ENCODE measurements around the gene CACNA1C.
A peak's percentile ranks its signal among the peaks of the same experiment; 100 is the strongest.

Gene CACNA1C

GRCh38 chr12:2366711-2367110 lies 313.9 kb downstream of the CACNA1C start:
- peak in 2 of 3 donors; percentile 68 to 79 for DNase-seq
- WGBS (ENCODE audit: insufficient coverage) = 40% methylated on average over 1 of the region's 3 CpGs
- Histone ChIP-seq H3K27ac (ENCODE audit: insufficient read depth in 1 of 2, low read depth in 1 of 2, low read length in 2 of 2, poor library complexity in 1 of 2, severe bottlenecking in 2 of 2) (no peak overlapping the region), H3K4me3 (ENCODE audit: control insufficient read depth in 1 of 7, extremely low read depth in 1 of 7, insufficient read depth in 4 of 7, low read depth in 2 of 7, low read length in 6 of 7) (no peak overlapping the region), H3K9me3 (ENCODE audit: control extremely low read depth in 1 of 5, control insufficient read depth in 4 of 5, insufficient read depth in 2 of 5, low read depth in 1 of 5, low read length in 4 of 5) (peaks cover 0 to 5% (median 0%) of the 10 kb centered on the region in 5 experiments), H3K36me3 (ENCODE audit: control insufficient read depth in 4 of 4, insufficient read depth in 4 of 4, low read length in 3 of 4) (no peaks in the 10 kb centered on the region), H3K27me3 (replicated peaks in 2 of 5; ENCODE audit: control insufficient read depth in 4 of 5, insufficient read depth in 5 of 5, low read length in 4 of 5) (no peaks in the 10 kb centered on the region), H3K4me1 (ENCODE audit: control extremely low read depth in 1 of 4, control insufficient read depth in 4 of 4, insufficient read depth in 4 of 4, low read length in 3 of 4) (peaks cover 6 to 41% (median 23%) of the 10 kb centered on the region in 4 experiments)
- POLR2A ChIA-PET = no interaction called here
- CTCF ChIA-PET = no interaction called here

GRCh38 chr12:2372178-2372577 lies 319.4 kb downstream of the CACNA1C start:
- Histone ChIP-seq H3K9me3 (ENCODE audit: control extremely low read depth in 1 of 5, control insufficient read depth in 4 of 5, insufficient read depth in 2 of 5, low read depth in 1 of 5, low read length in 4 of 5) (no peaks in the 10 kb centered on the region), H3K27ac (ENCODE audit: insufficient read depth in 1 of 2, low read depth in 1 of 2, low read length in 2 of 2, poor library complexity in 1 of 2, severe bottlenecking in 2 of 2) (no peak overlapping the region), H3K36me3 (ENCODE audit: control insufficient read depth in 4 of 4, insufficient read depth in 4 of 4, low read length in 3 of 4) (no peaks in the 10 kb centered on the region), H3K4me3 (ENCODE audit: control insufficient read depth in 1 of 7, extremely low read depth in 1 of 7, insufficient read depth in 4 of 7, low read depth in 2 of 7, low read length in 6 of 7) (no peak overlapping the region), H3K27me3 (replicated peaks in 2 of 5; ENCODE audit: control insufficient read depth in 4 of 5, insufficient read depth in 5 of 5, low read length in 4 of 5) (no peaks in the 10 kb centered on the region), H3K4me1 (ENCODE audit: control extremely low read depth in 1 of 4, control insufficient read depth in 4 of 4, insufficient read depth in 4 of 4, low read length in 3 of 4) (no peaks in the 10 kb centered on the region)
- POLR2A ChIA-PET = no interaction called here
- CTCF ChIA-PET = interaction anchor here (1.5 to 1.6 kb wide), 2 partner anchors 15 to 134 kb away, joined by 3 read pairs; no protein-coding TSS in a partner anchor
- DNase-seq = no peak
- 94% methylated on average over 6 of the region's 6 CpGs for WGBS (ENCODE audit: insufficient coverage)

GRCh38 chr12:2372735-2373134 lies 319.9 kb downstream of the CACNA1C start:
- no peak overlapping the region for H3K4me3 ChIP-seq (ENCODE audit: control insufficient read depth in 1 of 7, extremely low read depth in 1 of 7, insufficient read depth in 4 of 7, low read depth in 2 of 7, low read length in 6 of 7)
- H3K27ac ChIP-seq (ENCODE audit: insufficient read depth in 1 of 2, low read depth in 1 of 2, low read length in 2 of 2, poor library complexity in 1 of 2, severe bottlenecking in 2 of 2) = no peak overlapping the region
- no peak for DNase-seq
- POLR2A ChIA-PET = no interaction called here
- H3K9me3 ChIP-seq (ENCODE audit: control extremely low read depth in 1 of 5, control insufficient read depth in 4 of 5, insufficient read depth in 2 of 5, low read depth in 1 of 5, low read length in 4 of 5) = no peaks in the 10 kb centered on the region
- CTCF ChIA-PET = interaction anchor here (1.6 kb wide), 1 partner anchor 14 kb away, joined by 3 read pairs; no protein-coding TSS in a partner anchor
- H3K4me1 ChIP-seq (ENCODE audit: control extremely low read depth in 1 of 4, control insufficient read depth in 4 of 4, insufficient read depth in 4 of 4, low read length in 3 of 4) = no peaks in the 10 kb centered on the region
- H3K27me3 ChIP-seq (replicated peaks in 2 of 5; ENCODE audit: control insufficient read depth in 4 of 5, insufficient read depth in 5 of 5, low read length in 4 of 5) = no peaks in the 10 kb centered on the region
- WGBS (ENCODE audit: insufficient coverage) = 96% methylated on average over 12 of the region's 12 CpGs
- H3K36me3 ChIP-seq (ENCODE audit: control insufficient read depth in 4 of 4, insufficient read depth in 4 of 4, low read length in 3 of 4) = no peaks in the 10 kb centered on the region

- 98% methylated on average over 6 of the region's 8 CpGs for WGBS (ENCODE audit: insufficient coverage)
- no peaks in the 10 kb centered on the region for H3K27me3 ChIP-seq (replicated peaks in 2 of 5; ENCODE audit: control insufficient read depth in 4 of 5, insufficient read depth in 5 of 5, low read length in 4 of 5)
- H3K4me1 ChIP-seq (ENCODE audit: control extremely low read depth in 1 of 4, control insufficient read depth in 4 of 4, insufficient read depth in 4 of 4, low read length in 3 of 4) = peaks cover 0 to under 1% (median under 1%) of the 10 kb centered on the region in 4 experiments
- POLR2A ChIA-PET = no interaction called here
- H3K27ac ChIP-seq (ENCODE audit: insufficient read depth in 1 of 2, low read depth in 1 of 2, low read length in 2 of 2, poor library complexity in 1 of 2, severe bottlenecking in 2 of 2) = no peak overlapping the region
- H3K9me3 ChIP-seq (ENCODE audit: control extremely low read depth in 1 of 5, control insufficient read depth in 4 of 5, insufficient read depth in 2 of 5, low read depth in 1 of 5, low read length in 4 of 5) = no peaks in the 10 kb centered on the region
- CTCF ChIA-PET = interaction anchor here (1.6 kb wide), 1 partner anchor 14 kb away, joined by 3 read pairs; no protein-coding TSS in a partner anchor
- no peak for DNase-seq
- H3K4me3 ChIP-seq (ENCODE audit: control insufficient read depth in 1 of 7, extremely low read depth in 1 of 7, insufficient read depth in 4 of 7, low read depth in 2 of 7, low read length in 6 of 7) = no peak overlapping the region
- H3K36me3 ChIP-seq (ENCODE audit: control insufficient read depth in 4 of 4, insufficient read depth in 4 of 4, low read length in 3 of 4) = no peaks in the 10 kb centered on the region
Observed at GRCh38 chr12:2373307-2373706, 320.5 kb downstream of the CACNA1C start.

- Histone ChIP-seq H3K27me3 (replicated peaks in 2 of 5; ENCODE audit: control insufficient read depth in 4 of 5, insufficient read depth in 5 of 5, low read length in 4 of 5) (no peaks in the 10 kb centered on the region), H3K4me3 (ENCODE audit: control insufficient read depth in 1 of 7, extremely low read depth in 1 of 7, insufficient read depth in 4 of 7, low read depth in 2 of 7, low read length in 6 of 7) (no peak overlapping the region), H3K36me3 (ENCODE audit: control insufficient read depth in 4 of 4, insufficient read depth in 4 of 4, low read length in 3 of 4) (no peaks in the 10 kb centered on the region), H3K9me3 (ENCODE audit: control extremely low read depth in 1 of 5, control insufficient read depth in 4 of 5, insufficient read depth in 2 of 5, low read depth in 1 of 5, low read length in 4 of 5) (no peaks in the 10 kb centered on the region), H3K4me1 (ENCODE audit: control extremely low read depth in 1 of 4, control insufficient read depth in 4 of 4, insufficient read depth in 4 of 4, low read length in 3 of 4) (peaks cover 0 to 10% (median 8%) of the 10 kb centered on the region in 4 experiments), H3K27ac (ENCODE audit: insufficient read depth in 1 of 2, low read depth in 1 of 2, low read length in 2 of 2, poor library complexity in 1 of 2, severe bottlenecking in 2 of 2) (no peak overlapping the region)
- WGBS (ENCODE audit: insufficient coverage) = 91% methylated on average over 5 of the region's 10 CpGs
- CTCF ChIA-PET = no interaction called here
- POLR2A ChIA-PET = no interaction called here
- no peak for DNase-seq
Observed at GRCh38 chr12:2374092-2374906, 321.5 kb downstream of the CACNA1C start.

GRCh38 chr12:2375871-2376270 lies 323.1 kb downstream of the CACNA1C start:
- Histone ChIP-seq H3K27ac (ENCODE audit: insufficient read depth in 1 of 2, low read depth in 1 of 2, low read length in 2 of 2, poor library complexity in 1 of 2, severe bottlenecking in 2 of 2) (no peak overlapping the region), H3K9me3 (ENCODE audit: control extremely low read depth in 1 of 5, control insufficient read depth in 4 of 5, insufficient read depth in 2 of 5, low read depth in 1 of 5, low read length in 4 of 5) (no peaks in the 10 kb centered on the region), H3K4me1 (ENCODE audit: control extremely low read depth in 1 of 4, control insufficient read depth in 4 of 4, insufficient read depth in 4 of 4, low read length in 3 of 4) (peaks cover 0 to 16% (median 10%) of the 10 kb centered on the region in 4 experiments), H3K27me3 (replicated peaks in 2 of 5; ENCODE audit: control insufficient read depth in 4 of 5, insufficient read depth in 5 of 5, low read length in 4 of 5) (no peaks in the 10 kb centered on the region), H3K36me3 (ENCODE audit: control insufficient read depth in 4 of 4, insufficient read depth in 4 of 4, low read length in 3 of 4) (no peaks in the 10 kb centered on the region), H3K4me3 (ENCODE audit: control insufficient read depth in 1 of 7, extremely low read depth in 1 of 7, insufficient read depth in 4 of 7, low read depth in 2 of 7, low read length in 6 of 7) (no peak overlapping the region)
- CTCF ChIA-PET = interaction anchor here (0.6 to 2.1 kb wide), 3 partner anchors 11 to 92 kb away, joined by 3 to 12 read pairs (median 5); no protein-coding TSS in a partner anchor
- no peak for DNase-seq
- 97% methylated on average over 3 of the region's 3 CpGs for WGBS (ENCODE audit: insufficient coverage)
- POLR2A ChIA-PET = interaction anchor here (0.5 kb wide), 1 partner anchor 44 kb away, joined by 3 read pairs; no protein-coding TSS in a partner anchor

Data from common myeloid progenitor, CD34-positive (primary cell).